K562 (cell line): ENCODE results near the gene DENND4C. TPM values are rescaled to one million over a fixed set of nuclear protein-coding genes. Genes with fewer than 3 reads are reported as not detected.

Experiments used
- ATAC-seq: fragments of 200-7000 bp; cut with Tn5 transposase; 3 replicates; pipeline ENCODE4 v1.9.1; 2020; ENCODE audit warnings: moderate library complexity
- BruUV-seq: library from RNA; stranded (reverse); fragments of 400-500 nt; replicated peaks from 2 replicates; lab custom pipeline; 2021; lab: Mats Ljungman, UMichigan
- CTCF ChIA-PET: fragments of 300-600 bp; formaldehyde crosslinking; extraction: SDS; loops from one replicate; lab custom pipeline; 2021; ENCODE audit warnings: low intra/inter-chr PET ratio; lab: Yijun Ruan, JAX
- POLR2A ChIA-PET: fragments of 300-600, 350-650 bp; sonication (Branson Sonifier 250); formaldehyde crosslinking; extraction: SDS; loops from one replicate; lab custom pipeline; 2021; ENCODE audit warnings: antibody characterized with exemption, inconsistent platforms; lab: Yijun Ruan, JAX
- DNase-seq, 4 experiments: peaks; one replicate each; pipeline versions ENCODE4 v3.0.0 to v3.0.0-alpha.2; 2011 to 2018; ENCODE audit warnings: low spot score in 3 of 4, mixed read lengths in 3 of 4; ENCODE audit errors: extremely low read depth in 1 of 4
- FAIRE-seq: peaks from 2 replicates; lab custom pipeline; 2011; peaks lifted over from hg19 to GRCh38; lab: Jason Lieb, UNC
- H2AFZ ChIP-seq: 2 replicates; pipeline ENCODE4 v1.6.0; 2011; ENCODE audit warnings: low read depth, low read length, control low read depth, inconsistent platforms
- H3K27ac ChIP-seq: fragments of 200-600 bp; 3 replicates; pipeline ENCODE4 v1.8.0; 2011; ENCODE audit warnings: low read depth, mild to moderate bottlenecking, control low read depth, inconsistent platforms, low read length, moderate library complexity, mixed read lengths; ENCODE audit errors: extremely low read depth
- H3K27me3 ChIP-seq, 2 experiments: fragments of 300-600 bp in 1 of 2; 2 replicates in 1 of 2; 3 replicates in 1 of 2; pipeline versions ENCODE4 v1.6.0 to v1.8.0; 2011; ENCODE audit warnings: inconsistent platforms in 2 of 2, low read length in 2 of 2, mild to moderate bottlenecking in 1 of 2, mixed read lengths in 1 of 2, moderate library complexity in 1 of 2; ENCODE audit not compliant: control insufficient read depth in 2 of 2, insufficient read depth in 2 of 2
- H3K36me3 ChIP-seq: fragments of 300-600 bp; 3 replicates; pipeline ENCODE4 v1.8.0; 2011; ENCODE audit warnings: mild to moderate bottlenecking, low read length, inconsistent platforms; ENCODE audit not compliant: control insufficient read depth, insufficient read depth
- H3K4me1 ChIP-seq, 2 experiments: fragments of 200-600 bp in 1 of 2; replicated peaks in 1 of 2; 2 replicates in 1 of 2; 3 replicates in 1 of 2; pipeline versions ENCODE4 v1.5.1 to v1.8.0; 2011; ENCODE audit warnings: inconsistent platforms in 2 of 2, low read length in 2 of 2, mild to moderate bottlenecking in 1 of 2, mixed read lengths in 1 of 2, moderate library complexity in 1 of 2; ENCODE audit not compliant: control insufficient read depth in 2 of 2, insufficient read depth in 2 of 2
- H3K4me2 ChIP-seq: 2 replicates; pipeline ENCODE4 v1.6.1; 2011; ENCODE audit warnings: low read length, control low read depth, inconsistent platforms, mixed read lengths; ENCODE audit not compliant: insufficient read depth
- H3K4me3 ChIP-seq: fragments of 200-600 bp; sonication (generic), shearing (Covaris generic); 2 replicates; pipeline ENCODE4 v1.5.1; 2016; ENCODE audit warnings: control low read depth, inconsistent platforms
- H3K79me2 ChIP-seq: fragments of 200-600 bp; 3 replicates; pipeline ENCODE4 v1.8.0; 2011; ENCODE audit warnings: low read length, inconsistent platforms; ENCODE audit not compliant: control insufficient read depth, insufficient read depth
- H3K9ac ChIP-seq, 2 experiments: 2 replicates each; pipeline versions ENCODE4 v1.6.0 to v1.6.1; 2011; ENCODE audit warnings: low read depth in 2 of 2, low read length in 2 of 2, control low read depth in 1 of 2, inconsistent platforms in 1 of 2, mild to moderate bottlenecking in 1 of 2, mixed read lengths in 1 of 2; ENCODE audit not compliant: insufficient read depth in 1 of 2
- H3K9me1 ChIP-seq: one replicate; pipeline ENCODE4 v1.6.0; 2011; ENCODE audit warnings: inconsistent platforms, mild to moderate bottlenecking, low read length, moderate library complexity; ENCODE audit not compliant: control insufficient read depth, insufficient read depth
- H3K9me3 ChIP-seq: replicated peaks from 2 replicates; pipeline ENCODE4 v1.5.1; 2011; ENCODE audit warnings: low read depth, low read length, inconsistent platforms; ENCODE audit not compliant: control insufficient read depth, insufficient read depth
- H4K20me1 ChIP-seq: replicated peaks from 2 replicates; pipeline ENCODE4 v1.6.1; 2011; ENCODE audit warnings: low read length, inconsistent platforms, mixed read lengths; ENCODE audit not compliant: control insufficient read depth, insufficient read depth
- BRF1 ChIP-seq: IDR thresholded peaks from 3 replicates; pipeline ENCODE4 v1.6.1; 2011; ENCODE audit warnings: borderline replicate concordance, mild to moderate bottlenecking; ENCODE audit not compliant: insufficient read length; ENCODE audit errors: extremely low read depth
- FOXA3 ChIP-seq, 2 experiments: fragments of 450-650 bp in 1 of 2; sonication (generic) in 1 of 2; formaldehyde crosslinking; IDR thresholded peaks in 1 of 2; conservative IDR thresholded peaks in 1 of 2; 2 replicates each; pipeline versions ENCODE4 v1.4.0 to v1.8.0; 2020 to 2022; ENCODE audit warnings: mild to moderate bottlenecking in 2 of 2, missing genetic modification reagents in 1 of 2
- MEIS2 ChIP-seq: fragments of 450-650 bp; IDR thresholded peaks from 2 replicates; pipeline ENCODE4 v1.6.1; 2014; ENCODE audit warnings: mild to moderate bottlenecking; ENCODE audit not compliant: partially characterized antibody
- PBX2 ChIP-seq, 2 experiments: IDR thresholded peaks in 1 of 2; conservative IDR thresholded peaks in 1 of 2; 2 replicates each; pipeline ENCODE4 v1.6.1; 2016; ENCODE audit warnings: low read depth in 2 of 2, mild to moderate bottlenecking in 1 of 2, missing compliant biosample characterization in 1 of 2, missing genetic modification characterization in 1 of 2, moderate library complexity in 1 of 2
- PKNOX1 ChIP-seq: fragments of 450-650 bp; IDR thresholded peaks from 2 replicates; pipeline ENCODE4 v1.6.1; 2016
- SIN3A ChIP-seq, 2 experiments: fragments of 150-350 bp in 1 of 2; IDR thresholded peaks; 2 replicates each; pipeline ENCODE4 v1.6.1; 2011 to 2016; ENCODE audit warnings: borderline replicate concordance in 2 of 2, low read depth in 2 of 2, low read length in 2 of 2, mild to moderate bottlenecking in 2 of 2, moderate library complexity in 2 of 2; ENCODE audit not compliant: control insufficient read depth in 1 of 2
- SOX6 ChIP-seq: fragments of 450-650 bp; IDR thresholded peaks from 2 replicates; pipeline ENCODE4 v1.6.1; 2014; ENCODE audit warnings: mild to moderate bottlenecking
- TRIM24 ChIP-seq, 2 experiments: fragments of 450-650 bp; IDR thresholded peaks; 2 replicates each; pipeline ENCODE4 v1.6.1; 2016
- VEZF1 ChIP-seq: fragments of 200-800 bp; sonication (Bioruptor generic); IDR thresholded peaks from 2 replicates; pipeline ENCODE4 v1.6.1; 2017; ENCODE audit warnings: missing genetic modification characterization, missing compliant biosample characterization
- ZNF551 ChIP-seq: fragments of 250-450 bp; sonication (Bioruptor Pico); IDR thresholded peaks from 2 replicates; pipeline ENCODE4 v1.5.0; 2021; ENCODE audit warnings: mild to moderate bottlenecking, moderate library complexity
- ZNF740 ChIP-seq, 3 experiments: fragments of 200-800 bp in 1 of 3; sonication (Bioruptor generic) in 1 of 3; sonication (generic) in 1 of 3; formaldehyde crosslinking in 1 of 3; IDR thresholded peaks; 2 replicates each; pipeline versions ENCODE4 v1.6.1 to v1.8.0; 2016 to 2022; ENCODE audit warnings: mild to moderate bottlenecking in 2 of 3, missing compliant biosample characterization in 2 of 3, missing genetic modification characterization in 2 of 3, missing genetic modification reagents in 1 of 3
- whole genome bisulfite sequencing: fragments of 100-300 bp; shearing (Covaris generic); methylation state at CpG from one replicate; pipeline ENCODE4 v1.1.6; 2016; ENCODE audit warnings: low coverage, mixed read lengths; ENCODE audit not compliant: insufficient coverage; ENCODE audit errors: missing lambda C conversion rate; 5-methylcytosine and 5-hydroxymethylcytosine counted together
- in situ Hi-C: fragments of 300-500 bp; cut with MboI; formaldehyde crosslinking; loops from 4 replicates; pipeline ENCODE4 v1.15.0; 2018; ENCODE audit warnings: inconsistent platforms, mixed read lengths
- intact Hi-C: fragments of 100-400 bp; cut with micrococcal nuclease; formaldehyde crosslinking; loops from 2 replicates; pipeline ENCODE4 v1.14.2; 2022
- polyA plus RNA-seq, 8 experiments: library from polyadenylated mRNA; depleted of rRNA in 4 of 8; stranded (reverse) in 5 of 8; unstranded in 3 of 8; fragments of >200 nt; fragmentation: Nextera tagmentation in 2 of 8; fragmentation: Illumina TruSeq in 1 of 8; extraction: Ambion mirVana in 2 of 8; extraction: Trizol in 1 of 8; gene quantifications; 2 replicates each; pipeline versions ENCODE4 v1.2.1 to v1.2.3, GENCODE V29; 2011 to 2014; ENCODE audit warnings: inconsistent platforms in 1 of 8, missing spikeins in 1 of 8
- total RNA-seq, 7 experiments: library from RNA; depleted of rRNA in 6 of 7; stranded (reverse); fragments of >200 nt in 6 of 7; fragmentation: Illumina TruSeq in 2 of 7; extraction: Trizol in 2 of 7; gene quantifications; 2 replicates each; pipeline versions ENCODE4 v1.2.1 to v1.2.3, GENCODE V29; 2011 to 2021; ENCODE audit warnings: low replicate concordance in 1 of 7

The DENND4C gene
- total and polyA plus RNA-seq, 9 of the 15 experiments (the other 6 are each of a cell fraction or from before 2014, with no cell fraction given): 4.8 to 31.8 (median 13.9) TPM

- Histone ChIP-seq H3K9me1 (no peaks in the 10 kb centered on the region), H3K4me2 (peak overlapping the region; percentile 7; the same call in 1 of the 2 replicates), H3K4me3 (no peak overlapping the region), H3K9ac (peak overlapping the region in 1 of 2 experiments; percentile 13; a peak in 1 of 4 replicates), H3K27me3 (no peaks in the 10 kb centered on the region), H3K27ac (no peak overlapping the region), H3K79me2 (no peaks in the 10 kb centered on the region), H4K20me1 (no peaks in the 10 kb centered on the region), H3K9me3 (no peaks in the 10 kb centered on the region), H3K36me3 (no peaks in the 10 kb centered on the region), H3K4me1 (peaks cover 4 to 11% of the 10 kb centered on the region in 2 experiments; a peak in 3 of 5 replicates), H2AFZ (peak overlapping the region; percentile 72; the same call in 1 of the 2 replicates)
- ATAC-seq (peak; percentile 70), FAIRE-seq (peak; percentile 54), DNase-seq (peak in 2 of 4 experiments; percentile 24 to 27)
- intact Hi-C loops: no loop called here
- 50% methylated on average over 9 of the region's 13 CpGs for WGBS
- ChIA-PET POLR2A (interaction anchor here (2.0 kb wide), 1 partner anchor 178 kb away, joined by 6 read pairs; the partner anchor contains the start of gene RPS6), CTCF (no interaction called here)
- BruUV-seq: no TSS peak
- in situ Hi-C loops: no loop called here
- TF ChIP-seq BRF1 (no peak), PBX2 (CRISPR knock-in tag; IDR thresholded peaks at IDR 0.05; ENCODE audit: low read depth) (no peak), PBX2 (tag; conservative IDR thresholded peaks at IDR 0.05; ENCODE audit: low read depth) (peak; percentile 58; the same call in 1 of the 2 replicates), VEZF1 (0 out of 2 replicates have a peak, but pooled peaks have one; percentile 22), ZNF551 (CRISPR knock-in tag) (no peak), PKNOX1 (peak; percentile 32; the same call in 1 of the 2 replicates), ZNF740 (CRISPR knock-in tag; IDR thresholded peaks at IDR 0.05) (no peak), ZNF740 (tag; IDR thresholded peaks at IDR 0.05) (no peak), SOX6 (peak; percentile 45; the same call in 1 of the 2 replicates), SIN3A (IDR thresholded peaks at IDR 0.05; ENCODE audit: borderline replicate concordance in 2 of 2, control insufficient read depth in 1 of 2, low read depth in 2 of 2, low read length in 2 of 2) (no peak), TRIM24 (IDR thresholded peaks at IDR 0.05) (no peak), MEIS2 (peak; percentile 67), FOXA3 (CRISPR knock-in tag; conservative IDR thresholded peaks at IDR 0.05 in 1 of 2, IDR thresholded peaks at IDR 0.05 in 1 of 2) (peak in 1 of 2 experiments; percentile 40; a peak in 1 of 4 replicates)
These were observed 28.3 kb upstream of the DENND4C start for GRCh38 chr9:19201899-19202891.
